ENCODE results near the gene DMKN.
"Not testable (repeated sequence)": the region's sequence is repeated elsewhere in the genome, so short reads cannot be mapped to it uniquely, and the experiment has no call there.

DMKN gene

GRCh38 chr19:35497406-35497805 lies 16.0 kb downstream of the DMKN start:
- FAIRE-seq (no peak), DNase-seq (ENCODE audit: low spot score) (no peak)

GRCh38 chr19:35495107-35496064 lies 18.1 kb downstream of the DMKN start:
- peak; percentile 91 for FAIRE-seq
- peak; percentile 89 for DNase-seq (ENCODE audit: low spot score)

- FAIRE-seq (no peak), DNase-seq (ENCODE audit: low spot score) (no peak)
Measured at GRCh38 chr19:35493971-35494370, 19.5 kb downstream of the DMKN start.

- peak; percentile 52 for FAIRE-seq
- DNase-seq (ENCODE audit: low spot score): no peak
Measured at GRCh38 chr19:35491836-35492360, 21.6 kb downstream of the DMKN start.

GRCh38 chr19:35490364-35490763 lies 23.1 kb downstream of the DMKN start, which contains the start of gene KRTDAP:
Gene KRTDAP (minus strand): TSS chr19:35490464. CDS start chr19:35490442, 22 bp downstream.
- DNase-seq (ENCODE audit: low spot score) (no peak), FAIRE-seq (no peak)

- DNase-seq (ENCODE audit: low spot score): no peak
- FAIRE-seq: no peak
Measured at GRCh38 chr19:35488677-35489076, 24.8 kb downstream of the DMKN start.

- no peak for FAIRE-seq
- no peak for DNase-seq (ENCODE audit: low spot score)
Measured at GRCh38 chr19:35487656-35488182, 25.7 kb downstream of the DMKN start.

GRCh38 chr19:35486268-35486708 lies 27.2 kb downstream of the DMKN start:
- no peak for DNase-seq (ENCODE audit: low spot score)
- no peak for FAIRE-seq

- DNase-seq (ENCODE audit: low spot score) (no peak), FAIRE-seq (no peak)
Measured at GRCh38 chr19:35484252-35485036, 29.0 kb downstream of the DMKN start.

- FAIRE-seq (no peak), DNase-seq (ENCODE audit: low spot score) (no peak)
Measured at GRCh38 chr19:35483089-35483488, 30.4 kb downstream of the DMKN start.

GRCh38 chr19:35478794-35479677 lies 34.4 kb downstream of the DMKN start:
- DNase-seq (ENCODE audit: low spot score): no peak
- no peak for FAIRE-seq

GRCh38 chr19:35476149-35476548 lies 37.3 kb downstream of the DMKN start:
- DNase-seq (ENCODE audit: low spot score) (no peak), FAIRE-seq (no peak)

GRCh38 chr19:35474594-35474993 lies 38.9 kb downstream of the DMKN start:
- DNase-seq (ENCODE audit: low spot score); FAIRE-seq: not testable (repeated sequence)

- FAIRE-seq (no peak), DNase-seq (ENCODE audit: low spot score) (no peak)
Measured at GRCh38 chr19:35474104-35474503, 39.3 kb downstream of the DMKN start.

GRCh38 chr19:35471946-35472345 lies 41.5 kb downstream of the DMKN start:
- FAIRE-seq (no peak), DNase-seq (ENCODE audit: low spot score) (no peak)

- not testable (repeated sequence) for FAIRE-seq; DNase-seq (ENCODE audit: low spot score)
Measured at GRCh38 chr19:35471075-35471474, 42.4 kb downstream of the DMKN start.

- DNase-seq (ENCODE audit: low spot score) (no peak), FAIRE-seq (no peak)
Measured at GRCh38 chr19:35470128-35470527, 43.3 kb downstream of the DMKN start.

- DNase-seq (ENCODE audit: low spot score) (peak; percentile 59), FAIRE-seq (no peak)
Measured at GRCh38 chr19:35468637-35469036, 44.8 kb downstream of the DMKN start.

GRCh38 chr19:35466259-35466658 lies 47.2 kb downstream of the DMKN start:
- no peak for FAIRE-seq
- no peak for DNase-seq (ENCODE audit: low spot score)

- not testable (repeated sequence) for DNase-seq (ENCODE audit: low spot score); FAIRE-seq
Measured at GRCh38 chr19:35462956-35463355, 50.5 kb downstream of the DMKN start.
